ENCODE data around the gene BCL2L2. TPM values are rescaled to one million over a fixed set of nuclear protein-coding genes. Genes with fewer than 3 reads are reported as not detected.

The BCL2L2 gene
- total RNA-seq, 1 experiment from 2014 or later: 33.5 TPM

- Histone ChIP-seq H3F3A (ENCODE audit: low read length, unreplicated experiment) (no peaks in the 10 kb centered on the region), H3K9me3 (ENCODE audit: low read length) (no peaks in the 10 kb centered on the region), H3K4me3 (ENCODE audit: low read length) (peak overlapping the region; percentile 86), H3K4me2 (ENCODE audit: low read length) (peak overlapping the region; percentile 88), H3K27ac (ENCODE audit: low read length) (peak overlapping the region; percentile 50), H2AFZ (ENCODE audit: low read length) (peak overlapping the region; percentile 46), H3K9ac (ENCODE audit: low read length) (peak overlapping the region; percentile 87), H3K9me2 (replicated peaks; ENCODE audit: low read length) (no peaks in the 10 kb centered on the region), H3K27me3 (ENCODE audit: low read length) (no peaks in the 10 kb centered on the region), H4K20me1 (ENCODE audit: low read length) (no peaks in the 10 kb centered on the region), H3K79me2 (ENCODE audit: low read length) (peaks cover 47% of the 10 kb centered on the region), H3K4me1 (ENCODE audit: insufficient read depth, low read length) (peaks cover 24% of the 10 kb centered on the region), H3K36me3 (ENCODE audit: low read depth, low read length) (peaks cover 10% of the 10 kb centered on the region; the same call in 1 of the 2 replicates)
- CTCF ChIA-PET: interaction anchor here (0.7 kb wide), 1 partner anchor 140 kb away, joined by 13 read pairs; no protein-coding TSS in a partner anchor
- DNase-seq (no peak), ATAC-seq (no peak; the same call in 1 of the 2 replicates)
- POLR2A ChIA-PET (ENCODE audit: unreplicated experiment): interaction anchor here (0.5 to 1.6 kb wide), 3 partner anchors 11 to 14 kb away, joined by 3 to 16 read pairs (median 12); partner anchors contain the start of gene PABPN1
- TSS peak; percentile 57 for BruUV-seq (replicated peaks)
- intact Hi-C loops (cut with micrococcal nuclease): loop anchor here (5.0 to 10.0 kb wide), 3 partner anchors 160 to 542 kb away; partner anchors contain the start of genes NGDN and OXA1L
- no peak for TF ChIP-seq EZH2phosphoT487 (IDR thresholded peaks at IDR 0.05; ENCODE audit: borderline replicate concordance, low read length)
- TF ChIP-seq EZH2 (IDR thresholded peaks at IDR 0.05; ENCODE audit: low read length, unreplicated experiment): no peak
- no peak for TF ChIP-seq CTCF (conservative IDR thresholded peaks at IDR 0.05; ENCODE audit: low read depth, low read length)
Measured at GRCh38 chr14:23307146-23307530, 505 bp downstream of the BCL2L2 start.

DNA sequence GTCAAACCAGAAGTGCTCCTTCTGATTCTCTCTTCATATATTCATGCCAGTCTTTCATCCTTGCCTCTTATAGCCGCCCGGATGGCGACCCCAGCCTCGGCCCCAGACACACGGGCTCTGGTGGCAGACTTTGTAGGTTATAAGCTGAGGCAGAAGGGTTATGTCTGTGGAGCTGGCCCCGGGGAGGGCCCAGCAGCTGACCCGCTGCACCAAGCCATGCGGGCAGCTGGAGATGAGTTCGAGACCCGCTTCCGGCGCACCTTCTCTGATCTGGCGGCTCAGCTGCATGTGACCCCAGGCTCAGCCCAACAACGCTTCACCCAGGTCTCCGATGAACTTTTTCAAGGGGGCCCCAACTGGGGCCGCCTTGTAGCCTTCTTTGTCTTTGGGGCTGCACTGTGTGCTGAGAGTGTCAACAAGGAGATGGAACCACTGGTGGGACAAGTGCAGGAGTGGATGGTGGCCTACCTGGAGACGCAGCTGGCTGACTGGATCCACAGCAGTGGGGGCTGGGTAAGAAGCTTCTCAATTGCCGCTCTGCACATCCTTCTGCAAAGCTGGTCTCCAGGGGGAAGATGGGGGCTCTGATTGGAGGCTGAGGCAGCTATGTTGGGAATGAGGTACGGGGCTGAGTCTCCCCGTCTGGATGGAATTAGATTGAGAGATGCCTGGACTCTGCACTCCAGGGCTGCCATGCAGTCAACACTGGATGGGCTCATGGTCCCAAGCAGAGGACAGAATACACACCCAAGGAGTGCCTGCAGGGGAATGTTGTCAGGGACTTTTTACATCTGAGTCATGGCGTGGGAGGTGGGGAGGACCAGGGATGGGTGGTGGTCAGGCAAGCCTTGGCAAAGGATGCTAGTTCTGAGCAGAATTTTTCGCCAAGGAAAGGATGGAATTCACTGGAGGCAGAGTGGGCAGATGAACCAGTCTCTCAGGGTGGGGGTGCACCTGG lies 1.3 kb downstream of the BCL2L2 start:
- intact Hi-C loops (cut with micrococcal nuclease): loop anchor here (5.0 to 10.0 kb wide), 3 partner anchors 159 to 543 kb away; partner anchors contain the start of genes NGDN and OXA1L
- DNase-seq (peak; percentile 52), ATAC-seq (peak; percentile 7; the same call in 1 of the 2 replicates)
- no peaks in the 10 kb centered on the region for H3K27me3 ChIP-seq (ENCODE audit: low read length)
- TF ChIP-seq CTCF (conservative IDR thresholded peaks at IDR 0.05; ENCODE audit: low read depth, low read length): no peak
- TF ChIP-seq EZH2 (IDR thresholded peaks at IDR 0.05; ENCODE audit: low read length, unreplicated experiment): no peak
- TF ChIP-seq EZH2phosphoT487 (IDR thresholded peaks at IDR 0.05; ENCODE audit: borderline replicate concordance, low read length): no peak
- H3K36me3 ChIP-seq (ENCODE audit: low read depth, low read length): peaks cover 10% of the 10 kb centered on the region; the same call in 1 of the 2 replicates
- peaks cover 24% of the 10 kb centered on the region for H3K4me1 ChIP-seq (ENCODE audit: insufficient read depth, low read length)
- no peaks in the 10 kb centered on the region for H3F3A ChIP-seq (ENCODE audit: low read length, unreplicated experiment)
- ChIA-PET CTCF (no interaction called here), POLR2A (ENCODE audit: unreplicated experiment) (interaction anchor here (0.6 to 1.6 kb wide), 2 partner anchors 11 to 13 kb away, joined by 12 to 16 read pairs; partner anchors contain the start of gene PABPN1)
- no peaks in the 10 kb centered on the region for H4K20me1 ChIP-seq (ENCODE audit: low read length)
- peak overlapping the region; percentile 88 for H3K4me2 ChIP-seq (ENCODE audit: low read length)
- H2AFZ ChIP-seq (ENCODE audit: low read length): no peak overlapping the region
- H3K9ac ChIP-seq (ENCODE audit: low read length): peak overlapping the region; percentile 87
- BruUV-seq (replicated peaks): TSS peak; percentile 45
- peak overlapping the region; percentile 86 for H3K4me3 ChIP-seq (ENCODE audit: low read length)
- H3K9me2 ChIP-seq (replicated peaks; ENCODE audit: low read length): no peaks in the 10 kb centered on the region
- no peak overlapping the region for H3K27ac ChIP-seq (ENCODE audit: low read length)
- peaks cover 47% of the 10 kb centered on the region for H3K79me2 ChIP-seq (ENCODE audit: low read length)
- H3K9me3 ChIP-seq (ENCODE audit: low read length): no peaks in the 10 kb centered on the region
